Vagina (tissue), 2 donors: ENCODE measurements around the gene CXorf66.

Experiments used
- POLR2A ChIP-seq, 2 donors: fragments of 450-650 bp; IDR thresholded peaks; one replicate each; pipeline ENCODE4 v1.6.1; 2017; ENCODE audit warnings: antibody characterized with exemption in 2 of 2, mild to moderate bottlenecking in 2 of 2, moderate library complexity in 2 of 2
- POLR2AphosphoS5 ChIP-seq, 2 donors: sonication (generic); formaldehyde crosslinking; IDR thresholded peaks; one replicate each; pipeline ENCODE4 v1.9.0; 2017; ENCODE audit warnings: antibody characterized with exemption in 2 of 2, mild to moderate bottlenecking in 2 of 2, low read depth in 1 of 2; ENCODE audit not compliant: insufficient read depth in 1 of 2
- TF ChIP-seq, protein P1 (sequence below), 3 experiments: fragments of 450-650 bp in 2 of 3; fragments of 200-600 bp in 1 of 3; sonication (generic) in 1 of 3; IDR thresholded peaks; one replicate each; pipeline ENCODE4 v1.5.1; 2017 to 2019; ENCODE audit warnings: antibody characterized with exemption in 3 of 3, mild to moderate bottlenecking in 2 of 3, moderate library complexity in 2 of 3

DNA sequence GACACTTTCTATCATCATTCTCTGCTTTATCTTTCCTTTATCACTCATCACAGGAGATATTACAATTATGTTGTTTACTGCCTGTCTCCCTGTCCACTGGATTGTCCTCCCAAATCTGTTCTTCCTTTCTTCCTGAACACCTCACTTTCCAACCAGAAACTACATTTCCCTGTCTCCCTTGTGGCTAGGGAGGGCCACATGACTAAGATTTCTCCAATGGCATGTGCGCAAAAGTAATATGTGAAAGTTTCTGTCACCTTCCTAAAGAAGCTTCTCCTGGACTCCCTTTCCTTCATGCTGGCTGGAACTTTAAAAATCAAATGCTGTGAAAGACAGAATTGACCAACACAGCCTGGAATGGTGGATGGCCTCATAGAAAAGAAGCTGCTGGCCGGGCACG is 58.2 kb downstream of the CXorf66 start:
- TF ChIP-seq, protein P1, sequence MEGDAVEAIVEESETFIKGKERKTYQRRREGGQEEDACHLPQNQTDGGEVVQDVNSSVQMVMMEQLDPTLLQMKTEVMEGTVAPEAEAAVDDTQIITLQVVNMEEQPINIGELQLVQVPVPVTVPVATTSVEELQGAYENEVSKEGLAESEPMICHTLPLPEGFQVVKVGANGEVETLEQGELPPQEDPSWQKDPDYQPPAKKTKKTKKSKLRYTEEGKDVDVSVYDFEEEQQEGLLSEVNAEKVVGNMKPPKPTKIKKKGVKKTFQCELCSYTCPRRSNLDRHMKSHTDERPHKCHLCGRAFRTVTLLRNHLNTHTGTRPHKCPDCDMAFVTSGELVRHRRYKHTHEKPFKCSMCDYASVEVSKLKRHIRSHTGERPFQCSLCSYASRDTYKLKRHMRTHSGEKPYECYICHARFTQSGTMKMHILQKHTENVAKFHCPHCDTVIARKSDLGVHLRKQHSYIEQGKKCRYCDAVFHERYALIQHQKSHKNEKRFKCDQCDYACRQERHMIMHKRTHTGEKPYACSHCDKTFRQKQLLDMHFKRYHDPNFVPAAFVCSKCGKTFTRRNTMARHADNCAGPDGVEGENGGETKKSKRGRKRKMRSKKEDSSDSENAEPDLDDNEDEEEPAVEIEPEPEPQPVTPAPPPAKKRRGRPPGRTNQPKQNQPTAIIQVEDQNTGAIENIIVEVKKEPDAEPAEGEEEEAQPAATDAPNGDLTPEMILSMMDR (IDR thresholded peaks at IDR 0.05): no peak
- TF ChIP-seq POLR2AphosphoS5 (IDR thresholded peaks at IDR 0.05; ENCODE audit: insufficient read depth in 1 of 2, low read depth in 1 of 2): no peak
- TF ChIP-seq POLR2A (IDR thresholded peaks at IDR 0.05): no peak
